Measurements from ENCODE around the gene CPNE1.

DNA sequence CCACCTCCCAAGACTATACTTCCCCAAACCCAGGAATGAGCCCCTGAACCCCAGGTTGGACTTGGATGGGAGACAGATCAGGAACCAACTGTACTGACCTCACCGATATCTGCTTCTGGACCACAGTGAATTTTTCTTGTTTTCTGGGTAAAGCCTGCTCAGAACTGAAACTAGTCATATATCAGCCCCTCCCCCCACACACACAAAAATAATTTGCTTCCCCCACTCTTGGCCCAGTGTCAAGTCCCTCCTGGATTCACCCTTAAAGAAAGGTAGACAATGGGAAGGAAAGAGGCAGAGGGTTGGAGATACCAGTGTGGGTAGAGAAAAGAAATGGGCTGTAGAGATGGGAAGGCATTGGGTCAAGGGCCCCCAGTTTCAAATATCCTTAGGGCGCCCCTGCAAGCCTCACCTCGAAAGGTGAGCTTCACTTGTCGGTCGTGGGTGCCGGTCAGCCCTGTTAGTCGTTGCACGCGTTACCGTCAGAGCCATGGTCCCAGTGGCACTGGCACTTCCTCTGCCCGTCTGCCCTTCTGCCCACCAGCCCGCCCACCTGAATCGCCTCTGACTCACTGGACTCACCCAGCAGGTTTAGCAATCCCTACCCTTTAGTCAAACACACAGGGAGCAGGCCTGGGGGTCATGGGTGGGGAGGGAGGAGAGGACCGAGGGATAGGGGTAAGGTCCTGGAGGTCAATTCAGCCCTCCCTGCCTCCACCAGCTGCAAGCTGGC lies 57.5 kb downstream of the CPNE1 start:
- TF ChIP-seq, protein P1, sequence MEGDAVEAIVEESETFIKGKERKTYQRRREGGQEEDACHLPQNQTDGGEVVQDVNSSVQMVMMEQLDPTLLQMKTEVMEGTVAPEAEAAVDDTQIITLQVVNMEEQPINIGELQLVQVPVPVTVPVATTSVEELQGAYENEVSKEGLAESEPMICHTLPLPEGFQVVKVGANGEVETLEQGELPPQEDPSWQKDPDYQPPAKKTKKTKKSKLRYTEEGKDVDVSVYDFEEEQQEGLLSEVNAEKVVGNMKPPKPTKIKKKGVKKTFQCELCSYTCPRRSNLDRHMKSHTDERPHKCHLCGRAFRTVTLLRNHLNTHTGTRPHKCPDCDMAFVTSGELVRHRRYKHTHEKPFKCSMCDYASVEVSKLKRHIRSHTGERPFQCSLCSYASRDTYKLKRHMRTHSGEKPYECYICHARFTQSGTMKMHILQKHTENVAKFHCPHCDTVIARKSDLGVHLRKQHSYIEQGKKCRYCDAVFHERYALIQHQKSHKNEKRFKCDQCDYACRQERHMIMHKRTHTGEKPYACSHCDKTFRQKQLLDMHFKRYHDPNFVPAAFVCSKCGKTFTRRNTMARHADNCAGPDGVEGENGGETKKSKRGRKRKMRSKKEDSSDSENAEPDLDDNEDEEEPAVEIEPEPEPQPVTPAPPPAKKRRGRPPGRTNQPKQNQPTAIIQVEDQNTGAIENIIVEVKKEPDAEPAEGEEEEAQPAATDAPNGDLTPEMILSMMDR (conservative IDR thresholded peaks at IDR 0.05 in 1 of 2, IDR thresholded peaks at IDR 0.05 in 1 of 2; ENCODE audit: low read depth in 1 of 2, low read length in 2 of 2): no peak
- no peak for TF ChIP-seq EZH2 (IDR thresholded peaks at IDR 0.05; ENCODE audit: low read length, missing control alignments)

Measured in fibroblast of lung (primary cell).